Measurements from ENCODE around the gene PPP3R1. TPM values are rescaled to one million over a fixed set of nuclear protein-coding genes. Genes with fewer than 3 reads are reported as not detected.

The PPP3R1 gene
- 20.1 and 23.7 TPM in 2 replicates for total RNA-seq

GRCh38 chr2:68252400-68253218 is at the start of gene PPP3R1:
Gene PPP3R1, minus strand, starts transcription at chr2:68252532. Its CDS starts 405 bp downstream, at chr2:68252127.

GRCh38 chr2:68157402-68158133 is 94.8 kb downstream of the PPP3R1 start, which contains the start of gene PNO1:
Gene PNO1, plus strand, starts transcription at chr2:68157888. Its CDS starts 47 bp downstream, at chr2:68157935.

Other genes with a start within 250 kb of the PPP3R1 start
- 32.3 and 45.6 TPM in 2 replicates for gene C1D, start 189.5 kb downstream of the PPP3R1 start, total RNA-seq
- gene PNO1, start 94.6 kb downstream of the PPP3R1 start, total RNA-seq, result 21.8 and 29.2 TPM in 2 replicates
- 0.61 TPM in 1 of 2 replicates, not detected in the other for gene CNRIP1, start 67.4 kb upstream of the PPP3R1 start, total RNA-seq
- gene PLEK, start 112.8 kb upstream of the PPP3R1 start, total RNA-seq, result not detected in 2 replicates
- 0.72 and 0.78 TPM in 2 replicates for gene FBXO48, start 214.8 kb upstream of the PPP3R1 start, total RNA-seq
- gene APLF, start 215.1 kb upstream of the PPP3R1 start, total RNA-seq, result 2.2 and 2.3 TPM in 2 replicates

Data from hair follicular keratinocyte (primary cell).